HG03432 (cell line): ENCODE data around the gene LHX4.
"Not testable (repeated sequence)": the region's sequence is repeated elsewhere in the genome, so short reads cannot be mapped to it uniquely, and the experiment has no call there.

Experiments used
- ATAC-seq: cut with Tn5 transposase; IDR thresholded peaks from one replicate; pipeline ENCODE4 v1.9.1; 2021; ENCODE audit warnings: mild to moderate bottlenecking, moderate library complexity; ENCODE audit not compliant: unreplicated experiment

Gene LHX4

DNA sequence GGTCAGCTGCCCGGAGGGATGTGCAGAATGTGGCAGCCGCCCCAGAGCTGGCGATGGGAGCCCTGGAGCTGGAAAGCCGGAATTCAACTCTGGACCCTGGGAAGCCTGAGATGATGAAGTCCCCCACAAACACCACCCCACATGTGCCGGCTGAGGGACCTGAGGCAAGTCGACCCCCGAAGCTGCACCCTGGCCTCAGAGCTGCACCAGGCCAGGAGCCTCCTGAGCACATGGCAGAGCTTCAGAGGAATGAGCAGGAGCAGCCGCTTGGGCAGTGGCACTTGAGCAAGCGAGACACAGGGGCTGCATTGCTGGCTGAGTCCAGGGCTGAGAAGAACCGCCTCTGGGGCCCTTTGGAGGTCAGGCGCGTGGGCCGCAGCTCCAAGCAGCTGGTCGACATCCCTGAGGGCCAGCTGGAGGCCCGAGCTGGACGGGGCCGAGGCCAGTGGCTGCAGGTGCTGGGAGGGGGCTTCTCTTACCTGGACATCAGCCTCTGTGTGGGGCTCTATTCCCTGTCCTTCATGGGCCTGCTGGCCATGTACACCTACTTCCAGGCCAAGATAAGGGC is 33.5 kb upstream of the LHX4 start:
- no peak for ATAC-seq

DNA sequence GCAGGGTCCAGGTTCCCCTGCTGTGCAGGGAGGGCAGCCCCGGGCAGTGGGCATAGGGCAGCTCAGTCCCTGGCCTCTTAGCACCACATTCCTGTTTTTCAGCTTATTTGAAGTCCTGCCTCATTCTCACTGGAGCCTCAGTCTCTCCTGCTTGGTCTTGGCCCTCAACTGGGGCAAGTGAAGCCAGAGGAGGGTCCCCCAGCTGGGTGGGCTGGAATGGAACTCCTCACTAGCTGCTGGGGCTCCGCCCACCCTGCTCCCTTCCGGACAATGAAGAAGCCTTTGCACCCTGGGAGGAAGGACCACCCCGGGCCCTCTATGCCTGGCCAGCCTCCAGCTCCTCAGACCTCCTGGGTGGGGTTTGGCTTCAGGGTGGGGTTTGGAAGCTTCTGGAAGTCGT is 32.8 kb upstream of the LHX4 start:
- no peak for ATAC-seq

DNA sequence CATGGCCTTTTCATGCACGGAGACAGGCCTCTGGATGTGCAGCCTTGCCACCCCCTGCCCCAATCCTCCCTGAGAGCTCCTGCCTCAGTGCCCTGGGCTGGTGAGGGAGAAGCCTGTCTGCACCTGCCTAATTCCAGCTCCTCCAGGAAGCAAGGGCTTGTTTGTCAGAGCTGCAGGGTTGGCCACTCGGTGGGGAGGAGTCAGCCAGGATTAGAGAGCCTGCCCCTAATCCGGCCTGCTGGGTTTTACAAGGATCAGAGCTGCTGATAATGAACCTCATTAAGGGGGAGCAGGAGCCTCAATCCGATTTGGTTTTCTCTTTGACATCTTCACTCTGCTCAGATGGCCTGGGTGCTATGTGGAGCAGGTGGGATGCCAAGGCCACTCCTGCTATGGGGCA is 31.9 kb upstream of the LHX4 start:
- no peak for ATAC-seq

DNA sequence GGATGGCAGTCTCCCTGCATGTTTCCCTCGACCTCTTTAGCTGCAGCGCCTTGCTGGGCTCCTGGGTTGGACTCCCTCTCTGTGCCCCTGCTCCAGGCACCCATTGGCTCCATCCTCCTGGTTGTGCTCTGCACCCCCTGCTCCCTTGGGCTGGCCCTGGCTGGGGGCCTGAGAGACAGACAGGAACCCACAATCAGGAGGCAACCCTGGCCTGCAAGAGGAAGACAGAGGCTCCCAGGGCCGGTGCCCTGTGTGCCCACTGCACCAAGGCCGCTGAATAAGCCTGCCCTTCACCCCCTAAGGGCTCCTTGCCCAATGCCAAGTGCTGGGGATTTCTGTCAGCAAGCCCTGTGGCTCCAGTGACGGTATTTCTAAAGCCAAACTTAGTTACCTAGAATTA is 31.5 kb upstream of the LHX4 start:
- no peak for ATAC-seq

DNA sequence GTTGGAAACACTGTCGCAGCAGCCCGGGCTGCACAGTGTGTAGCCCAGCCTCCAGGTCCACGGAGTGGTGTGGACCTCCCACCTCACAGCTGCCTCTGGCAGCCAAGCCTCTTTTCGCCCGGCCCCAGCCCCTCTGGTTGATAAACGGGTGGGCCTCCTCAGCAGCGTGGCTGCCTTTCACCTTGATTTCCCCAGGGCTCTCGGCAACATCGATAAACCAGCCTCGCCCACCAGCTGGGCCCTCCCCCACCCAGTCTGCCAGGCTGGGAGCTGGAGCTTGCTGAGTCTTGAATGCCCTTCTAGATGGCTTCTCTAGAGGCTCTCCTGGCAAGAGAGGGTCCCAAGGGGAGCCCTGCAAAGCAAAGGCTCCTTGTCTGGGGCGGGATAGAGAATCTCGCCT is 31.0 kb upstream of the LHX4 start:
- ATAC-seq = no peak

DNA sequence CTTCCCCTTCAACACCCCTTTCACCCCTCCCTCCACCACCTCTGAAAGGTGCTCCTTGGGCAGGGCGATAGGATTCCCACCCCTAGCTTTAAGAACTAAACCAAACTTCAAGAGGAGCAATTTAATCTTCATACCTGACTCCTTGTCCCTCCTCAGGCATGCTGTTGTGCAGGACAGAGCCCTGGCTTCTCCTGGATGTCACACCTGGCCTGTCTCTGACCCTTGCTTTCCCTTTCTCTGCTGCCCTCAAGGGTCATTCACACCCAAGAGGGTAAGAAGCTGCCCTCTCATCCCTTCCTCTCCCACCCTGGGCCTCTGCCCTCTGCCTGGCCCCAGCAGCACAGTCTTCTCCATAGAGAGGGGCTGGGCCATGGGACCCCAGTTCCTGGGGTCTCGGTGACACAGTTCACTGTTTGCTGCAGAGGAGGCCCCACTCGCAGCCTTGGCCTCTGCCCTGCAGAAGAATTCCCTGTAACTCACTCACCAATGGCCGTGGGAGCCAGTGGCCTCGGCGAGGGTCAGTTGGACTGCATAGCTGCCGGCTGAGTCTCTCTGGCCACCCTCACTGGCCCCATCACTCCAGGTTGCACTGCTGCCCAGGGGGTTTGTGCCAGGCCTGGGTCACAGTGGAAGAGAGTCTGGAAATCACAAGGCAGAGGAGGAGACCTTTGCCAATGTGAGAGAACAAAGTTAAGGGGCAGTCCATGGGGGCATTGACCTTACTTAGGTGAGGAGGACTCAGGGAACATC is 28.4 kb upstream of the LHX4 start:
- ATAC-seq = no peak

DNA sequence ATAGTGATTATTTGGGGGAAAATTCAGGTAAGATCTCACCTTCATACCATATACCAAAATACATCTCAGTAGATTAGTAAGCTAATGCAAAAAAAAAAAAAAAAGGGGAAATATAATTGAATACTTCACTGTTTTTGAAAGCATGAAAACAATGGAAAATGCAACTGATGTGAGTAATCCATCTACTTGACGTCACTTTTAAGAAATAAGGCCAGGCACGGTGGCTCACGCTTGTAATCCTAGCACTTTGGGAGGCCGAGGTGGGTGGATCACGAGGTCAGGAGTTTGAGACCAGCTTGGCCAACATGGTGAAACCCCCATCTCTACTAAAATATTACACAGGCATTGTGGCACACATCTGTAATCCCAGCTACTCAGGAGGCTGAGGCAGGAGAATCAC is 27.5 kb upstream of the LHX4 start:
- not testable (repeated sequence) for ATAC-seq

DNA sequence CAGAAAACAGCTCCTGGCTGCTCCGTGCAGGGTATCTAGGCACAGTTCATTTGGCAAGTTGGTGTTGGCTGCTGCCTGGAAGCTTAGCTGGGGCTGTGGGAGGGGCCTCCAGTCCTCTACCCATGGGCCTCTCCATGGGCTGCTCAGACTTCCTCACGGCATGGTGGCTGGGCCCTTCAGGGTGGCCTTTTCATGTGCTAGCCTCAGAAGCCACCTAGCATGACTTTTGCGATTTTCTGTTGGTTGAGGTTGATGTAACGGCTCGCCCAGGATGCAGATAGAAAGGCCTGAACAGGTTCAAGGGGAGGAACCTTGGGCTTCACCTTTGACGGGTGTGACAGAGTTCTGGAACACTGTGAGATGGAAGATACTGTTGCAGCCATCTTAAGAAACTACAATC is 25.8 kb upstream of the LHX4 start:
- no peak for ATAC-seq

DNA sequence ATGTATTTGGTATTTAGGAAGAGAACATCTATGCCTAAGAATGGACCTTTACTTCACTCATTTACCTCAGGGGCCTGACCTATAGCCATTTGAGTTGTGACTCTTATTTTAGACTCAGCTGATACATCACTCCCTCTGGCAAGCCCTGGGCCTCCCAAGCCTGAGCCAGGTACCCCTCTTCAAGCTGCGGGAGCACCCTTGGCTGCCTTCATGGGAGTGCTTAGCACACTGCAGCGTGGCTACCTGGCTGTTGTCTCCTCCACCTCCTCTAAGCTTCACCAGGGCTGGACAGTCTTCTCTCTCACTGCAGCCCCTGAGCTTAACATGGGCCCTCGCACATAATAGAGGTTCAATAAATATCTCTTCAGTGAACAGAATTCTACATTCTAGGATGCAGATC is 23.5 kb upstream of the LHX4 start:
- ATAC-seq = no peak

DNA sequence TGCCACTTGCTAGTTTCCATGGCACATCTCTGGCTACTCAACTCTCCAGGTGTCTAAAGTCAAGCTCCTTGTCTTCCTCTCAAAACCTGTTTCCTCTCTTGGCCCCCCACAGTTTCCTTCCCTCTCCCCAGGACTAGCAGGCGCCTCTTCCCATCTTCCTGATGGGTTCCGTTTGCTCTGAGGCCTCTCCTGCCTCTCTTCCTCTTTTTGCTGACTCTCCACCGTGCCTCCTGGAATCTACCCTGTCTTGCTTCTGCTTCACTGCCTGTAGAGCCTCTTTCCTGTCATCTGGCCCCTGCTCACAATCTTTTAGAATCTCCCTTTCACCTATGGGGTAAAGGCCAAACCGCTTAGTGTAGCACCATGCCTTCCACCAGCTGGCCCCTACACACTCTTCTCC is 21.8 kb upstream of the LHX4 start:
- no peak for ATAC-seq

DNA sequence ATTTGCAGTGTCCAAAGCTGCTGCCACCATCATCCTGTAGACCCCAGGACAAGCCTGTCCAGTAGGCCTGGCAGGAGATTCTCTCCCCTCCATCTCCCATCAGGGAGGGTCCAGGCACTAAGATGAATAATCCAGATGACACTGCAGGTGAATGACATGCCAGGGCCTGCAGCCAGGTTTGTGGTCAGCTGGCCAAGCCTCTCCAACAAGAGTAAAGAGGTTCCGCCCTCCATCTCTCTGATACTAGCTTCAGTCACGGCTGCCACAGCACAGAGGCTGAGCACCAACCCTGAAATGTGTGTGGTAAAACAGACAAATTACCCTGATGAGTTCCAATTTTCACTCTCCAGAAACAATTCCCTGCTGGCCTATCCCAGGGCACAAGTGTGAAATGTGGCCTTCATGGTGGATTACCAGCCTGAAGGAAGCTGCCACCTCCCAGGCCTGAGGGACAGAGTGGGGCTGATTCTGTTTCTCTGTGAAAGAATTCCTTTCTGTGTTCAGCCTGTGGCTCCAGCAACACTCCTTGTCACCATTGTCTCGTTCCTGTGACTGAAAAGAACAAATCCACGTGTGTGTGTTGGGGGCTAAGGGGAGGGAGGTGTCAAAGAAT is 19.9 kb upstream of the LHX4 start:
- no peak for ATAC-seq

DNA sequence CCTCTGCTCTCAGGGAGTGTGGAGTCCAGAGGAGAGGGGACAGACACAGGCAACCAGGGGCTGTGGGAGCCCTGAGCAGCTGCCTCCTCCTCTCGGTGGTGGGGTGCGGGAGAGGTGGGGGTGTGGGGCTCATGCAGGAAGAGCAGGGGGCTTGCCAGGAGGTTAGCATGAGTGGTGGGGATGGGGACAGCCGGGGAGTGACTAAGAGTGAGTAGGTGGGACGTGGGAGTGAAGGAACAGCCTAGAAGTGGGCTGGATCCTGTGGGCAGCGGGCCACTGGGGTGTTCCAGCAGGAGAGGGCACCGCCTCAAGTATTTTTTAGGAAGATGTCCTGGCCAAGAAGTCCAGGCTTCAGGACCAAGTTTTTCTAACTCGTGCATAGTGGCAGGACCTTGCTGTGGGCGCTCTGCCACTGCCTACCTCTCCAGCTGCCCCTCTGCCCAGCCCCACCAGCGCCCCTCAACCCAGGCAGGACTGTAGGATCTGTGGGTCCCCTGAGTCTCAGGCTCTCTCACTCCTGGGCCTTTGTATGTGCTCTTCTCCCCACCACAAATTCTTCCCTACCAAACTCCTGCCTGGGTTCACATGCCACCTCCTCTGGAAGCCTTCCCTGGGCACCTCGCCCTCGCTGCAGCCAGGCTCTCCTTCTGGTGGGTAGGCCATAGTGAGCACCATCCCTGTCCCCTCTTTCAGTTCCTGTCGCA is 18.8 kb upstream of the LHX4 start:
- ATAC-seq = no peak

DNA sequence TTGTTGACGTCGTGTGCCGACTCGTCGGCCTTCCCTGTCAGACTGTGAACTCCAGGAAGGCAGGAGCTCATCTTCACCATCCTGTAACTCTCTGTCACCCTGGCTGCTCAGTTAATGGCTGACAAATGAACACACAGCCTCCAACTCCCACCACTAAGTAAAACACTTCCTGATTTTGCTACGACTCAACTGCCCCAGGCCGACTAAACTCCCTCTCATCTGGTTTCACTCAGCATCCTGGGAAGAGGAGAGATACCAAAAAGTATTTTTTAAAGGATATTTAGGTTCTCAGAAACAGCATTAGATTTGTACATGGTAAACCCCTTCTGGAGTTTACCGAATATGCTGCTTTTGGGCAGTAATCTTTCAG is 18.2 kb upstream of the LHX4 start:
- ATAC-seq = no peak

DNA sequence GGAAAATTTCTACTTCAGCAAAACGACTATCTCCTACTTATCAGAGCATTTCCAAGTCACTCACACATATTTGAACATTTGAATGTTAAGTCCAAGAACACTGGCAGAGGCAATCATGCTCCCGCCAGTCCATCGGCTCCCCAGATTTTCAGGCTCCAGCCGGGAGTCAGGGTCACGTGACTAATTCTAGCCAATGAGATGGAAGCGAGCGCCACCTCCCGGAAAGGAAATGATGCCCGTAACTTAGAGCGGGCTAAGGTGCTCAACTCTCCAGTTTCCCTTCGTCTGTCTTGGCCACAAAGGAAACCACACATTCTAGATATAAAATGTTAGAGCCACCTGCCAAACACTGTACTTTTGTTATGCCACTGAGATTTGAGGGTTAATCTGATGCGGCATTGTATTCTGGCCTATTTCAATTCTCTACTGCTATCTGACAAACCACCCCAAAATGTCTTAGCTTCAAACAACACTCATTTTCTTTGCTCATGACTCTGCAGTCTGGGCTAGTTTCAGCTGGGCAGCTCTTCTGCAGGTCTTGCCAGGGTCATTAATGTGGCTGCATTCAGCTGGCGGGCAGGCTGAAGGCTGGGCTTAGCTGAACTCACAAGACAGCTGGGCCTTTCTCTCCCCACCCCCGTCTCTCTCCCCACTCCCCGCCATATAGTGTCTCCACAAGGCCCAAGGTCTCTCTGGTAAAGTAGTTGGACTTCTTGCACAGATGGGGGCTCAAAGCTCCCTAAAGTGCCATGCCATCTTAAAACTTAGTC is 16.5 kb upstream of the LHX4 start:
- ATAC-seq = peak; percentile 56

DNA sequence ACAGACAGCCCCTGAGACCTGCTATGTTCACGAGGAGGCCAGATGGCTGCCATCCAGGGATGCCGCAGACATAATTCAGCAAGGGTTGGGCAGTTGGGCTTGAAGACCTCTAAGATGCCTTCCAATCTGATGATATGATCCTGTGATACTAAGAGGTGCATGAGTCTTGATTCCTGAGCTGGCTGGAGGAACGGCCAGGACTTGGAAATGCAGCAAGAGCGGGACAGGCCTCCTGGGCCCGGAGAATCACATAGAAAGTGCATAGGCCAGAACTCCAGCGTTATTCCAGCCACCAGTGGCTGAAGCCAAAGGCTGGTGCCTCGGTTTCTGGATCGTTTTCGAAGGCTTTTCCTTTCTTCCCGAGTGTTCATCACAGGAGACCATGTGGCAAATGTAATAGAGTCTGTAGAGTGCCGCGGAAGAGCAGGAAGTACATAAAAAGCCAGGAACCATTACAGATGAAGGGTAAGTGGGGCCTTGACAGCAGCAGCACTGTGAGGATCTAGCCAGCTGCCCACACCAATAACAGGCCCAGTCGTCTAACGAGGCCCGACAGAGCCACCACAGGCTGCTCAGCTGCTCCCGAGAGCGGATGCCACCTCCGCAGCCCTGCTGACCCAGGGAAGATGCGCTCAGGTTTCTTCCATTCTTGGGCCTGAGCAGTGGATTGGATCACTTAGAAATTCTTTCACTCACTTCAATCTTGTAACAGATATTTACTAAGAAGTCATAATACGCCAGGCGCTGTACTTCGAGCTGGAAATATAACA is 14.0 kb upstream of the LHX4 start:
- ATAC-seq = no peak

DNA sequence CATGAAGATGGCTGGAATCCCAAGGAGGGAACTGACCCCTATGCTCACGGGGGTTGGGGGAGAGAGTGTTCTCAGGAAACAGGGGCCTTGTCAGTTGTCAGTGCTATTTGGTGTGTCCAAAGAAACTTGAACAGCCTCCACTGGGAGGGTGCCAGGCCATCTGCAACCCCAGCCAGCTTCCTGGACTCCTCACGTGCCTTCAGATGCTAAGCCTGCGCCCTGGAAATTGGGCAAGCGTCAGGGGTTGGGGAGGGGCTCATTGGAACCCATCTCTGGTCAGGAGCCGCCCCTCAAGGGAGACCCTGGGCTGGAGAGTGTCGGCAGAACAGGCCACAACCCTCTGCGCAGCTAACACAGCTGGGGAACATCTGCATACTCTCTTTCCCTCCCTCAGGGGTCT is 13.1 kb upstream of the LHX4 start:
- no peak for ATAC-seq

DNA sequence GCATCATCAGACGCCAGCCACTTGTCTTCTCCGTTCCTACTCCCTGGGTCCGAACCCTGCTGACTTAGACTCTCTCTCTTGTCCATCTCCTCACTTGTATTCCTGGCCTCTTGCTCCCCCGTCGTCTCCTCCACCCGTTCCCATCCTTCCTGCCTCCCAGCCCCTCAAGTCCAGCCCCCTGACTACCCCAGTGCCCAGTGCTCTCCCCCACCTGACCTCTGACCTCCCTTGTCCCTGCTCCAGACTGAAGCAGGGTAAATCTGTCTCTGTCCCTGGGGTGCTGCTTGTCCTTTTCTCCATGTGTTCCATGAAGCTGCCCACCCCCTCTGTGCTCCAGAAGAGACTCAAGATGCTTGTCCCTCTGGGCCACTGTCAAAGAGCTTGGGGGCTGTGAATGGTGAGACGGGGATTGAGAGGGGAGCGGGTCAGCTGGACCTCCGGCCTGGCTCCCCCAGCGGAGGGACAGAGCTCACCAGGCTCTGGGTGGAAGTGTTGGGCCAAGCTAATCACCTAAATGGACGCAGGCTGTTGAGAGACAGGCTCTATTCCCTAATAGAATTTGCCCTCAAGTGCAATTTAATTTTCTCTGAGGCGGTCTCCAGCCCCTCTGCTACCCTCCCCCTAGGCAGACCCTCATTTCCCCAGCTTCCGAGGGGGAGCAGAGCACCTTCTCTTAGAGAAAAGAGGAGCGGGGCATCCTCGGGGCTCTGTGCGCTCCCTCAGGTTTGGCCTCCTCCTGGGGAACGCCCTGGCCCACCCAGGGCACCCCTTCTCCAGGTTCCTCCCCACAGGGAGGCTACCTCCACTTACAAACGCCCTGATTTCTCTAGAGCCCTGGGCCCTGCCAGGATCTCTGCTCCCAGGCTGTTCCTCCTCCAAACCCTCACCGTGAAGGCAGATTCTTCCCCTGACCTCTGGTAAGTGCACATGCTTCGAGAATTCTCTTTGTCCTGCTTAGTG is 11.0 kb upstream of the LHX4 start:
- no peak for ATAC-seq

DNA sequence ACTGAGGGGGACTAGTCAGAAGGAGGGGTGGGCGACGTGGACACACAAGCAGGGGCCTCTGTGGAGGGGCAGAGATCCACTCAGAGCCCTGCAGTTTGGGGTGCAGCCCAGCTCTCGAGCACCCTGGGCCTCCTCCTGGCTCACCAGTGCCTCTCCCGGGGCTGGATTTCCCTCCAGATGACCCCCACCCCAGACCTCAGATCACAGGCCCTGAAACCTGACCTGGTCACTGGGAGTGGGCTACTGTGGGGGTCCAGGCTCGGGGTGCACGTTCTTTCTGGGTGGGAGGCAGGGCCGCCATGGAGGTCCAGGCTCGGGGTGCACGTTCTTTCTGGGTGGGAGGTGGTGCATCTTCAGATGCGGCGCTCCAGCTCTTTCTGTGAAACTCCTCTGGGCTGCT is 10.3 kb upstream of the LHX4 start:
- no peak for ATAC-seq

DNA sequence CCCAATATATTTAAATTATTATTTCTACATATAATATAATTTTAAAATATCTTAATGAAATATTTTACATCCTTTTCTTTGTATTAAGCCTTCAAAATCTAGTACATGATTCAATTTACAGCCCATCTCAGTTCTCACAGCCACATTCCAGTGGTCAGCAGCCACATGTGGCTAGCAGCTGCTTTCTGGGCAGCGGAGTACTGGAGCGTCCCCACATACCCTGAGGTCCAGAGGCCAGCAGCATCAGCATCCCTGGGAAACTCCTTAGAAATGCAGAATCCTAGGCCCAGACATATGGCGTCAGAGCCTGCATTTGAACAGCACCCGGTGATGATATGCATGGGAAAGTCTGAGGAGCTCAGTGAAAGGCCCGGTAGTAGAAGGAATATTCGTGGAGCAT is 8.6 kb upstream of the LHX4 start:
- ATAC-seq = no peak
